ENCODE measurements around the gene LIMCH1.

DNA sequence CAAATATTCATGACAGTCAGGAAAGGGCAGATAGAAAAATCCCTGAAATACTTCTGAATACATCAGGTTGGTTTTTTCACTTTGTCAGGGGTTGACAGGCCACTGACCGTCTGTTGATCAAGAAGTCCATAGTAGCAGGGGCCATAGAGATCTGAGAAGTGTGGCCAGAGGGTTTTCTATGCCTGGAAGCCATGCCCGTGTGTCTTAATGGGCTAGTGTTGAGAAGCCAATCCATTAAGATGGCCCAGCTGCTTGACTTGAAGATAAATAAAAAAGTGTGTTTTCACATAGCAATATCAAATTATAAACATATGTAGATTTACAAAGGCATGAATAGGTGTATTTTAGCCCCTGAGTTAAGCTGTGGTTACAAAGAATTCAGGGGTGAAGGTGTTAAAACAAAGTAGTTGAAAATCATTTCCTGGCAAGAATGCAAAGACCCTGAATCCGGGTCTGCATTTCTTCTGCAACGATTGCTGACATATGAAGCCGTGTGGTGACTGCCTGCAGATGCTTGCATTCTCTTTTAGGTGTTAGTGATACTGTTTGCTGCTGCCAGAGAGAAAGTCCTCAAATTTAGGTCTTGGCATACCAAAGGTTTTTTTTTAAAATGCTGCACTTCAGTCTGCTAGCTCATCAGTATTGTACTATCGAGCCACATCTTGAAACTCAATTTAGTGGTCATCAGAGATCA is 9.3 kb upstream of the LIMCH1 start:
- TF ChIP-seq POLR2A (IDR thresholded peaks at IDR 0.05; ENCODE audit: low read depth, low read length) (no peak), SPI1 (IDR thresholded peaks at IDR 0.05; ENCODE audit: low read depth, low read length) (no peak), TAF1 (IDR thresholded peaks at IDR 0.05; ENCODE audit: low read depth, low read length) (no peak), POLR2AphosphoS5 (IDR thresholded peaks at IDR 0.05; ENCODE audit: low read depth, low read length) (no peak), PAX5 (IDR thresholded peaks at IDR 0.05; ENCODE audit: insufficient read depth, low read length, severe bottlenecking) (no peak)

All from GM12891 (cell line).